ENCODE results near the gene TEAD3.

The TEAD3 gene

DNA sequence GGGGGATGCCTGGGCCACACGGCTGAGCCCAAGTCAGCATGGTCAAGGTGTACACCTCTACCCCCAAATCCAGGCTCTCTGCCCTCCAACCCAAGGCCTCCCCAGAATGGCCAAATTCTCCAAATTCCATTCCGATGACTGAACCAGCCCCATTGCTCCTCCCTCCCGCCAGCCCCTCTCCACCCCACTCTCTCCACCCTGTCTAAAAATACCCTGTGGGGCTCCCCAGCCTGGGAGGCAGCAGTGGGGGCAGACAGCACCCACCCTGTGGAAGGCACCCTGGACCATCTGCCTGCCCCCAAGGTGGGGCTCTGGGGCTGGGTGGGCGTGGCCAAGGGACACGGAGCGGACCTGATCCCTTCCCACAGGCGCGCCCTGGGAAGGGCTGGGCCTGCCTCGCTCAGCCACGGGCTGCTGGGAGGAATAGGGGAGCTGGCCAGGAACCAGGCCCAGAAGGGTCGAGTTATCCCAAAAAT, 11.4 kb downstream of the TEAD3 start:
- H3K9ac ChIP-seq (ENCODE audit: insufficient read length): no peak overlapping the region
- no peaks in the 10 kb centered on the region for H3K9me3 ChIP-seq (ENCODE audit: low read depth, low read length)
- H3K27ac ChIP-seq: no peak overlapping the region
- no peak overlapping the region for H3K4me3 ChIP-seq
- no peak for DNase-seq (ENCODE audit: low read depth, low spot score)
- H3K36me3 ChIP-seq (ENCODE audit: insufficient read depth, low read length): no peaks in the 10 kb centered on the region
- TF ChIP-seq POLR2AphosphoS5 (IDR thresholded peaks at IDR 0.05; ENCODE audit: borderline replicate concordance, low read depth, low read length): no peak
- no peak for TF ChIP-seq FOXP2 (optimal IDR thresholded peaks at IDR 0.05; ENCODE audit: control extremely low read depth, extremely low read length, insufficient read depth)
- TF ChIP-seq EZH2 (IDR thresholded peaks at IDR 0.05): no peak

DNA sequence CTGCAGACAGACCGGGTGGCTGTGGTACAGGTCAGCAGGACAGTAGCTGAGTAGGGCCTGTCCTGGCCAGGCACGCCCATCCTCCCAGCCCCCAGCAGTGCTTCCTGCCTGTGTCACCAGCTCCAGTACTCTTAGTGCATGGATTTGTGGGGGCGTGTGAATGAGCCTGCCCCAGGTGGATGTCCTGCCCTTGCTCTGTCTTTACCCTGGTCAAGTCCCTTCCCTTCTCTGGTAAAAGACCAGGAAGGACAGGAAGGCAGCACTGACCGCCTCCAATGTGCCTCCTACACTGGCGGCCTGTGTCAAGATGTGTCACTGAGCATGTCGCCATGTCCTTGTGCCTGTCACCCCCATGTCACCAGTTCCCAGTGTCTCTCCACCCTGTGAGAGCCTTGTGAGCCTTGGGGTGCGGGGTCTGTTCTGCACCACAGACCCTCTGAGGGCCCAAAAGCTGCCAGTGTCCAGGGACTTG, 11.9 kb downstream of the TEAD3 start:
- no peak overlapping the region for H3K4me3 ChIP-seq
- no peak for DNase-seq (ENCODE audit: low read depth, low spot score)
- no peaks in the 10 kb centered on the region for H3K9me3 ChIP-seq (ENCODE audit: low read depth, low read length)
- no peak overlapping the region for H3K27ac ChIP-seq
- H3K36me3 ChIP-seq (ENCODE audit: insufficient read depth, low read length): no peaks in the 10 kb centered on the region
- no peak for TF ChIP-seq EZH2 (IDR thresholded peaks at IDR 0.05)
- no peak for TF ChIP-seq POLR2AphosphoS5 (IDR thresholded peaks at IDR 0.05; ENCODE audit: borderline replicate concordance, low read depth, low read length)
- TF ChIP-seq FOXP2 (optimal IDR thresholded peaks at IDR 0.05; ENCODE audit: control extremely low read depth, extremely low read length, insufficient read depth): no peak
- no peak overlapping the region for H3K9ac ChIP-seq (ENCODE audit: insufficient read length)

DNA sequence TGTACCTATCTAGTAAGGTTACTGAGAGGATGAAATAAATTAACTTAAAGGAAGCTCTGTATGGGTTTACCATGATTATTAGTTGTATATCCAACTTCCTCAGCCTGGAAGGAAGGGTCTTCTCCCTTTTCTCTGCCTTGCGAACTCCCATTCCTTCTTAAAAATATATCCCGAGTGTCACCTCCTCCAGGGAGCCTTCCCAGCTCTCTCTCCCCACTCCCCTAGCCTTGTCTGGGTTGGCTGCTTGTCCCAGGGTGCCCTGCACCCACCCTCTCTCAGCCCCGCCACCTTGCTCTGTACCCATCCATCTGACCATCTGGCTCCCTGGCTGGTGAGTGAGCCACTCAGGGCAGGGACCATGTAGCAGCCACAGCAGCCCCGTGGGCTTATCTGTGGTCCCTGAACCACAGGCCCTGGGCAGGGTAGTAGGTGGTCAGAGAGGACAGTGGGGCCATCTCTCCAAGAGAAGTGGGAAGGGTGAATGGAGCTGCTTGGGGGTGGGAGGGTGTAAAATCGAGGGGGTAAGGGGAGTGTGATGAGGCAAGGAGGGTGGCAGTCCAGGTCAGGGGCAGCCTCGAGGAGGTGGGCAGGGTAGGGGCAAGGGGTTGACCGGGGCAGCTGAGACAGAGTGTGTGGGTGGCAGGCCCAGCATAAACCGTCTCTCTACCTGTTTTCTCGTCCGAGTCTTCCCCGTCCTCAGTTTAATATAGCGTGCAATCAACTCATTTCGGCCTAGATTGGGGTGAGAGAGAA, 12.8 kb downstream of the TEAD3 start:
- DNase-seq (ENCODE audit: low read depth, low spot score): no peak
- TF ChIP-seq FOXP2 (optimal IDR thresholded peaks at IDR 0.05; ENCODE audit: control extremely low read depth, extremely low read length, insufficient read depth) (no peak), EZH2 (IDR thresholded peaks at IDR 0.05) (no peak), POLR2AphosphoS5 (IDR thresholded peaks at IDR 0.05; ENCODE audit: borderline replicate concordance, low read depth, low read length) (no peak)
- Histone ChIP-seq H3K4me3 (no peak overlapping the region), H3K36me3 (ENCODE audit: insufficient read depth, low read length) (no peaks in the 10 kb centered on the region), H3K9me3 (ENCODE audit: low read depth, low read length) (no peaks in the 10 kb centered on the region), H3K27ac (no peak overlapping the region), H3K9ac (ENCODE audit: insufficient read length) (no peak overlapping the region)

DNA sequence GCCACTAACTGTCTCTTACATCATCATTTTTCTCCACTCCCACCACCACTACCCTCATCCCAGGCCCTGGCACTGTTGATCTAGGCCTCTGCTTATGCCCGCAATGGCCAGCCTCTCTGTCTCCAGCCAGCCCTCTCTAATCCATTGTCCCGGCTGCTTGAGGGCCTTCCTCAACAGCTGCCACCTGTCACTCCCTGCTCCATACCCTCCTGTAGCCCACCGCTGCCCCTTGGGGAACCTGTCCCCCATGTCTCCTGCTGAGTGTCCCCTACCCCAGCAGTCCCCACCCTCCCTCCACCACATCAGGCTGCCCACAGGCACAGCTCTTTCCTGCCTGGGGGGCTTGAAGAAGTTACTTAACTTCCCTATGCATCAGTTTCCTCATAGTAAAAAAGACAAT, 13.4 kb downstream of the TEAD3 start:
- no peak overlapping the region for H3K27ac ChIP-seq
- no peak for DNase-seq (ENCODE audit: low read depth, low spot score)
- H3K9me3 ChIP-seq (ENCODE audit: low read depth, low read length): no peaks in the 10 kb centered on the region
- no peaks in the 10 kb centered on the region for H3K36me3 ChIP-seq (ENCODE audit: insufficient read depth, low read length)
- H3K4me3 ChIP-seq: no peak overlapping the region
- no peak overlapping the region for H3K9ac ChIP-seq (ENCODE audit: insufficient read length)
- TF ChIP-seq POLR2AphosphoS5 (IDR thresholded peaks at IDR 0.05; ENCODE audit: borderline replicate concordance, low read depth, low read length) (no peak), FOXP2 (optimal IDR thresholded peaks at IDR 0.05; ENCODE audit: control extremely low read depth, extremely low read length, insufficient read depth) (no peak), EZH2 (IDR thresholded peaks at IDR 0.05) (no peak)

DNA sequence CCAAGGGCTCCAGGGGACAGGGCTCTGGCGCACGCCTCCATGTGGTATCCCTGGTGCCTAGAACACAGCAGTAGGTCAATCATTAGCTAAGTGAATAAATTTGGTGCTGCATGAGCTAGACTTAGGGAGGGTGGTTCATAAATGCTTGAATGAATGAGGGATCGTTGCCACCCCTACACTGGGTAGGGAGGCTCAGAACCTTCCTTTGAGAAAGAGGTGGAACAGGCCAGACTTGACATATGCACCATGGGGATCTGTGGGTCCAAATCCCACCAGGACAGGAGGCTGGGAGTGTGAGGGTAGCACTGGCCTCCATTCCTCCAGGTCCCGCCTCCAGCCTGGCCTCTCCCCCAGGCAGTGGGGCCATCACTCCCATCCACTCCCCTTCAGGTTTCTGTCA, 13.8 kb downstream of the TEAD3 start:
- DNase-seq (ENCODE audit: low read depth, low spot score): no peak
- H3K9me3 ChIP-seq (ENCODE audit: low read depth, low read length): no peaks in the 10 kb centered on the region
- H3K27ac ChIP-seq: no peak overlapping the region
- TF ChIP-seq POLR2AphosphoS5 (IDR thresholded peaks at IDR 0.05; ENCODE audit: borderline replicate concordance, low read depth, low read length): no peak
- TF ChIP-seq EZH2 (IDR thresholded peaks at IDR 0.05): no peak
- no peak for TF ChIP-seq FOXP2 (optimal IDR thresholded peaks at IDR 0.05; ENCODE audit: control extremely low read depth, extremely low read length, insufficient read depth)
- no peaks in the 10 kb centered on the region for H3K36me3 ChIP-seq (ENCODE audit: insufficient read depth, low read length)
- H3K4me3 ChIP-seq: no peak overlapping the region
- no peak overlapping the region for H3K9ac ChIP-seq (ENCODE audit: insufficient read length)

DNA sequence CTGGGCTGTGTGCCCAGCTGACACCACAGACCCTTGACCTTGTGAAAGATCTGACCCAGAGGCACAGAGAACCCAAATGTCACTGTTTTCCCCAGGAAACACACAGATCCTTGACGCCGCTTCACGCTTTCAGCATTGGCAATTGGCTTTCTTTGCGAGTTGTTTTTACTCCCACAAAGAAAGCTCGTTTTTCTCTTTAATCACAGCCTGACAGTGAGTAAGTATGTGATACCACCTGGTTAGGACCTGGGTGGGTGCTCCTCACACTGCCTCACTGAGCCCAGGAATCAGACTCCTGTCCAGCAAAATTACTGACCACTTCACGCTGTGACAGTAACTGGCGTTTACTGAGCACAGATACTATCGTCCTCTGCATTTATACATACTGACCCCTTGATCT, 15.7 kb downstream of the TEAD3 start:
- DNase-seq (ENCODE audit: low read depth, low spot score): no peak
- Histone ChIP-seq H3K36me3 (ENCODE audit: insufficient read depth, low read length) (no peaks in the 10 kb centered on the region), H3K27ac (no peak overlapping the region), H3K9ac (ENCODE audit: insufficient read length) (no peak overlapping the region), H3K4me3 (no peak overlapping the region), H3K9me3 (ENCODE audit: low read depth, low read length) (no peaks in the 10 kb centered on the region)
- no peak for TF ChIP-seq EZH2 (IDR thresholded peaks at IDR 0.05)
- TF ChIP-seq FOXP2 (optimal IDR thresholded peaks at IDR 0.05; ENCODE audit: control extremely low read depth, extremely low read length, insufficient read depth): no peak
- TF ChIP-seq POLR2AphosphoS5 (IDR thresholded peaks at IDR 0.05; ENCODE audit: borderline replicate concordance, low read depth, low read length): no peak

DNA sequence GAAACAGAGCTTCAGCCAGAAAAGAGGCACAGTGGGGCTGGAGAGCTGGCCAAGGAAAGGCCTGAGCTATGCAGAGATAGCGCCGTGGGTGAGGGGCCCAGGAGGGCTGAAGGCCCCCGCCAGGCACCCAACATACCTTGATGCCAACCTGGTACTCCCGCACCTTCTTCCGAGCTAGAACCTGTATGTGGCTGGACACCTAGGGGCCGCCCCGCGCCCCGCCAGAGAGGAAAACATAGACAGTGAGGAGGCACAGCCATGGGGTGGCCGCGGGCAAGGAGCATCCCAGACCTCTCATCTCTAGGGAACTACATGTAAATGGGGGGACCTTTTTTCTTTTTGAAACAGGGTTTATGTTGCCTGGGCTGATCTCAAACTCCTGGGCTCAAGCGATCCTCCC, 16.7 kb downstream of the TEAD3 start:
- Histone ChIP-seq H3K27ac (no peak overlapping the region), H3K9ac (ENCODE audit: insufficient read length) (no peak overlapping the region), H3K4me3 (no peak overlapping the region), H3K36me3 (ENCODE audit: insufficient read depth, low read length) (no peaks in the 10 kb centered on the region), H3K9me3 (ENCODE audit: low read depth, low read length) (no peaks in the 10 kb centered on the region)
- DNase-seq (ENCODE audit: low read depth, low spot score): no peak
- no peak for TF ChIP-seq EZH2 (IDR thresholded peaks at IDR 0.05)
- no peak for TF ChIP-seq FOXP2 (optimal IDR thresholded peaks at IDR 0.05; ENCODE audit: control extremely low read depth, extremely low read length, insufficient read depth)
- no peak for TF ChIP-seq POLR2AphosphoS5 (IDR thresholded peaks at IDR 0.05; ENCODE audit: borderline replicate concordance, low read depth, low read length)

DNA sequence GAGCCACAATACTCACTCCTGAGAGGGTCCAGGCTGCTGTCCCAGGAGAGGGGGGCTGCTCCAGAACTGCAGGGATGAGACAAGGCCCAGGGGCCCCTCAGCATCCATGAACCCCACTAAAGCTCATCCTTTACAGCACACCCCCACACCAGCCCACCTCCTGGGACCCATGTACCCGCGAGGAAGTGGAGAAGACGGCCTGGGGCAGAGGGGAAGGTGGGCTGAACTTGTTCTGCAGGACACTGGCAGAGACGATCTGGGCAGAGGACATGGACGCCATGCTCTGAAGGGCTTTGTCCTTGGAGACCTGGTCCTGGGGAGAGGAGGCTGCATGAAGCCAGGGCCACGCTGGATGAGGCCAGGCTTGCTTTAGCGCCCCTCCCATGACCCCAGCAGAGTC, 18.6 kb downstream of the TEAD3 start:
- Histone ChIP-seq H3K9ac (ENCODE audit: insufficient read length) (no peak overlapping the region), H3K27ac (no peak overlapping the region), H3K4me3 (no peak overlapping the region), H3K9me3 (ENCODE audit: low read depth, low read length) (no peaks in the 10 kb centered on the region), H3K36me3 (ENCODE audit: insufficient read depth, low read length) (peaks cover 4% of the 10 kb centered on the region; the same call in 1 of the 2 replicates)
- TF ChIP-seq POLR2AphosphoS5 (IDR thresholded peaks at IDR 0.05; ENCODE audit: borderline replicate concordance, low read depth, low read length) (no peak), EZH2 (IDR thresholded peaks at IDR 0.05) (no peak), FOXP2 (optimal IDR thresholded peaks at IDR 0.05; ENCODE audit: control extremely low read depth, extremely low read length, insufficient read depth) (no peak)
- no peak for DNase-seq (ENCODE audit: low read depth, low spot score)
